ENCODE results near the gene ST8SIA2. TPM values are rescaled to one million over a fixed set of nuclear protein-coding genes. Genes with fewer than 3 reads are reported as not detected.
"Not testable (repeated sequence)": the region's sequence is repeated elsewhere in the genome, so short reads cannot be mapped to it uniquely, and the experiment has no call there.

Gene ST8SIA2
- total RNA-seq, 2 experiments from 2014 or later: not detected

GRCh38 chr15:92460023-92460422 lies 66.3 kb downstream of the ST8SIA2 start:
- DNase-seq (no peak), ATAC-seq (no peak)
- CTCF ChIA-PET: no interaction called here
- Mint-ChIP-seq H3K4me3 (no peak overlapping the region), H3K9me3 (ENCODE audit: low read depth) (no peaks in the 10 kb centered on the region), H3K4me1 (no peaks in the 10 kb centered on the region), H3K36me3 (no peaks in the 10 kb centered on the region), H3K27me3 (peaks cover 13% of the 10 kb centered on the region), H3K27ac (no peak overlapping the region)

GRCh38 chr15:92462424-92463125 lies 68.9 kb downstream of the ST8SIA2 start:
- no peaks in the 10 kb centered on the region for H3K4me1 Mint-ChIP-seq
- no peak for DNase-seq
- H3K36me3 Mint-ChIP-seq: no peaks in the 10 kb centered on the region
- H3K9me3 Mint-ChIP-seq (ENCODE audit: low read depth): no peaks in the 10 kb centered on the region
- H3K27ac Mint-ChIP-seq: no peak overlapping the region
- peaks cover 13% of the 10 kb centered on the region for H3K27me3 Mint-ChIP-seq
- no peak for ATAC-seq
- no peak overlapping the region for H3K4me3 Mint-ChIP-seq
- CTCF ChIA-PET: no interaction called here

- Mint-ChIP-seq H3K27me3 (peaks cover 10% of the 10 kb centered on the region), H3K27ac (no peak overlapping the region), H3K4me1 (no peaks in the 10 kb centered on the region), H3K36me3 (no peaks in the 10 kb centered on the region), H3K9me3 (ENCODE audit: low read depth) (no peaks in the 10 kb centered on the region), H3K4me3 (no peak overlapping the region)
- no peak for DNase-seq
- CTCF ChIA-PET: no interaction called here
- ATAC-seq: no peak
Measured at GRCh38 chr15:92463352-92463751, 69.7 kb downstream of the ST8SIA2 start.

DNA sequence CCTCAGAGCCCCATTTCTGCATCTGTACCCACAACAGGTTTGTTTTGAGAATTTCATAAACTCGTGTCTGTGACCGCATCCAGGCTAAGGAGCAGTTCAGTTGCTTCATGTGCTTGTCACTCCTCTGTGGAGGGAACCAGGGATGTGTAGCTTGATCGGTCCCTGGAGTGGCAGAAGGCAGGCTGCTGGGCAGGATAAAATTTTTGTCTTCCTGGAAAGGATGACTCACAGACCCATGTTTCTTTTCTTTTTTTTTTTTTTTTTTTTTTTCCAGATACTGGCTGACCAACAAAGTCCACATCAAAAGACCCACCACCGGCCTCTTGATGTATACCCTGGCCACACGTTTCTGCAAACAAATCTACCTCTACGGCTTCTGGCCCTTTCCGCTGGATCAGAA lies 70.1 kb downstream of the ST8SIA2 start:
- H3K36me3 Mint-ChIP-seq: no peaks in the 10 kb centered on the region
- DNase-seq: no peak
- no peaks in the 10 kb centered on the region for H3K9me3 Mint-ChIP-seq (ENCODE audit: low read depth)
- CTCF ChIA-PET: no interaction called here
- no peaks in the 10 kb centered on the region for H3K4me1 Mint-ChIP-seq
- no peak for ATAC-seq
- no peak overlapping the region for H3K4me3 Mint-ChIP-seq
- H3K27me3 Mint-ChIP-seq: peaks cover 10% of the 10 kb centered on the region
- no peak overlapping the region for H3K27ac Mint-ChIP-seq

DNA sequence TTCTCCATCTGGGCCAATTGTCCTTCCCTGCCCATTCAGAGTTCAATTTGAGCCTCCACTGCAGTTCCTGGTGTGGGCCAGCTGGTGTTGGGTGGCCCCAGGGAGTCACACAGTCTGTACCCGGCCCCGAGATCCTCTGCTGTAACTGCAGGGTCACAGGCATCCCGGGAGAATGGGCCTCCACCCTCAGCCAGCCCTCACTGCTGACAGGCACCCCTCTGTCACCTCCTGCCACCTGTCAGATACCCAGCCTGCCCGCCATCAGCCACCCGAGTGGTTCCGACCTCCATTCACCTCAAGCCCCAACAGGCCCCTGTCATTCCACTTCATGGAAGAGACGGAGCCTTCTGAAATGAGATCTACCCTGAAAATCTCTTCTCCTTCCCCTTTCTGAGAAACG lies 73.2 kb downstream of the ST8SIA2 start:
- ATAC-seq (no peak), DNase-seq (no peak)
- Mint-ChIP-seq H3K27me3 (peaks cover 7% of the 10 kb centered on the region), H3K9me3 (ENCODE audit: low read depth) (no peaks in the 10 kb centered on the region), H3K27ac (no peak overlapping the region), H3K4me3 (no peak overlapping the region), H3K36me3 (no peaks in the 10 kb centered on the region), H3K4me1 (no peaks in the 10 kb centered on the region)
- CTCF ChIA-PET: no interaction called here

GRCh38 chr15:92467245-92467644 lies 73.6 kb downstream of the ST8SIA2 start:
- no peaks in the 10 kb centered on the region for H3K4me1 Mint-ChIP-seq
- ATAC-seq: no peak
- no peaks in the 10 kb centered on the region for H3K36me3 Mint-ChIP-seq
- H3K4me3 Mint-ChIP-seq: no peak overlapping the region
- no peak for DNase-seq
- no peaks in the 10 kb centered on the region for H3K9me3 Mint-ChIP-seq (ENCODE audit: low read depth)
- CTCF ChIA-PET: no interaction called here
- H3K27ac Mint-ChIP-seq: no peak overlapping the region
- H3K27me3 Mint-ChIP-seq: peaks cover 7% of the 10 kb centered on the region

DNA sequence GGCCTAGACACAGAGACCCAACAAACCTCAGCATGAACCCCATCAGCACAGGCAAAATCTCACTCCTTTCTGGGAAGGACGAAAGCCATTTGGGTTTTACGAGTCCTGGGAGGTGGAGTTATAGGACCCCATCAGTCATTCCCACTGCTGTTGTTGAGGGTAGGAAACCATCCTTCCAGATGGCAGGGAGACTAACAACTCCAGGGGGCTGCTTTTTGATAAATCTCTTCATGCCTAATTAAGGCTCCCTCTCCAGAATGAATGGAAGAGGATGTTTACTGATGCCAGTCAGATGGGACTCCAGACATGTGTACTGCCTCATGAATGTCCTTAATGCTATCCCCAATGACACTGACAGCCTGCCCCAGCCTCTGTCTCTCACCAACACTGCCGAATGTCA lies 75.3 kb downstream of the ST8SIA2 start:
- Mint-ChIP-seq H3K27me3 (peaks cover 3% of the 10 kb centered on the region), H3K4me3 (no peak overlapping the region), H3K27ac (no peak overlapping the region), H3K9me3 (ENCODE audit: low read depth) (no peaks in the 10 kb centered on the region), H3K36me3 (no peaks in the 10 kb centered on the region), H3K4me1 (no peaks in the 10 kb centered on the region)
- DNase-seq (no peak), ATAC-seq (no peak)
- CTCF ChIA-PET: no interaction called here

DNA sequence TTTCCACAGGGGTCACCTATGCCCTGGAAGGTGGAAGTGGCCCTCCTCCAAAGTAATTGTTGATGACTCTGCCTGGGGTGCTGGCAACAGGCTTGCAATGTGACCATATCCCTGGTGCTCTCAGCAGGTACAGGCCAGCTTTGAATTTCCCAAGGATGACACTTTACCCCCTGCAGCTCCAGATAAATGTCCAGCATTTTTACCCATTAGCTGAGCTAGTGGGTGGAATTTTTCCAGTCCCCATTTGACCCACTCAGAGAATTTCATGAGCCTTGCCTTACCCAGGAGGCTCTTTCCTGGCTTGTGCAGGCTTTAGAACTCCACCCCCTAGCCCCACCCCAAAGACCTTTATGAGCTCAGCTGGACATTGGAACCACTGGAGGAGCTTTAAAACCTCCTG lies 77.6 kb downstream of the ST8SIA2 start:
- H3K4me1 Mint-ChIP-seq: no peaks in the 10 kb centered on the region
- H3K36me3 Mint-ChIP-seq: no peaks in the 10 kb centered on the region
- no peak for ATAC-seq
- H3K4me3 Mint-ChIP-seq: no peak overlapping the region
- CTCF ChIA-PET: no interaction called here
- no peak for DNase-seq
- H3K27me3 Mint-ChIP-seq: peaks cover 3% of the 10 kb centered on the region
- H3K27ac Mint-ChIP-seq: no peak overlapping the region
- H3K9me3 Mint-ChIP-seq (ENCODE audit: low read depth): no peaks in the 10 kb centered on the region

DNA sequence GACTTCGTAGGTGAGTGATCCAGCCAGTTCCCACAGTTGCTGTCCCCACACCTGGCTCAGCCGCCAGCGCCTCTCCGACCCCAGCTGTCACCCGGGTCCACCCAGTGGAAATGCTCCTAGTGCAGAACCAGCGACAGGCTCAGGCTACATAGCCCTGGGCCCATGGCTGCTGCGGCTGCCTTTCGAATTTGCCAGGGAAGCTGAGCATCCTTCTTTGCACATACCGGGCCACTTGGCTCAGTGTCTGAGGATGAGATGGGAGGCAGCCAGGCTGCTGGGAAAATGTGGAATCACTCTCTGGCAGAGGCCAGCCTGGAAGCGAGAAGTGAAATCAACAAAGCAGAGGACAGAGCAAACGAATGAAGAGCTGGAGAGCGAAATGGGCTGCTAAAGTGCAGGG lies 80.1 kb downstream of the ST8SIA2 start:
- CTCF ChIA-PET: no interaction called here
- Mint-ChIP-seq H3K9me3 (ENCODE audit: low read depth) (no peaks in the 10 kb centered on the region), H3K4me3 (no peak overlapping the region), H3K36me3 (no peaks in the 10 kb centered on the region), H3K27ac (no peak overlapping the region), H3K27me3 (peaks cover 9% of the 10 kb centered on the region), H3K4me1 (no peaks in the 10 kb centered on the region)
- ATAC-seq (no peak), DNase-seq (peak; percentile 11)

GRCh38 chr15:92479730-92480129 lies 86.0 kb downstream of the ST8SIA2 start:
- H3K4me1 Mint-ChIP-seq; DNase-seq; ATAC-seq; H3K9me3 Mint-ChIP-seq (ENCODE audit: low read depth); H3K27ac Mint-ChIP-seq; CTCF ChIA-PET; H3K4me3 Mint-ChIP-seq; H3K36me3 Mint-ChIP-seq: not testable (repeated sequence)
- H3K27me3 Mint-ChIP-seq: peaks cover 14% of the 10 kb centered on the region

GRCh38 chr15:92480361-92480760 lies 86.7 kb downstream of the ST8SIA2 start:
- Mint-ChIP-seq H3K27ac (no peak overlapping the region), H3K4me1 (no peaks in the 10 kb centered on the region), H3K9me3 (ENCODE audit: low read depth) (no peaks in the 10 kb centered on the region), H3K27me3 (peaks cover 15% of the 10 kb centered on the region), H3K36me3 (no peaks in the 10 kb centered on the region), H3K4me3 (no peak overlapping the region)
- ATAC-seq: no peak
- CTCF ChIA-PET: no interaction called here
- no peak for DNase-seq

GRCh38 chr15:92485441-92485840 lies 91.8 kb downstream of the ST8SIA2 start:
- Mint-ChIP-seq H3K4me1 (no peaks in the 10 kb centered on the region), H3K4me3 (no peak overlapping the region), H3K9me3 (ENCODE audit: low read depth) (no peaks in the 10 kb centered on the region), H3K27me3 (peaks cover 13% of the 10 kb centered on the region), H3K36me3 (no peaks in the 10 kb centered on the region), H3K27ac (no peak overlapping the region)
- ATAC-seq (no peak), DNase-seq (no peak)
- CTCF ChIA-PET: no interaction called here

GRCh38 chr15:92492551-92493115 lies 99.0 kb downstream of the ST8SIA2 start:
- DNase-seq (no peak), ATAC-seq (no peak)
- H3K9me3 Mint-ChIP-seq (ENCODE audit: low read depth): no peaks in the 10 kb centered on the region
- no peak overlapping the region for H3K27ac Mint-ChIP-seq
- H3K27me3 Mint-ChIP-seq: peaks cover 9% of the 10 kb centered on the region
- CTCF ChIA-PET: no interaction called here
- H3K4me1 Mint-ChIP-seq: no peaks in the 10 kb centered on the region
- no peak overlapping the region for H3K4me3 Mint-ChIP-seq
- no peaks in the 10 kb centered on the region for H3K36me3 Mint-ChIP-seq

GRCh38 chr15:92494806-92495336 lies 101.2 kb downstream of the ST8SIA2 start:
- Mint-ChIP-seq H3K27me3 (peaks cover 9% of the 10 kb centered on the region), H3K9me3 (ENCODE audit: low read depth) (no peaks in the 10 kb centered on the region), H3K27ac (no peak overlapping the region), H3K4me3 (no peak overlapping the region), H3K4me1 (no peaks in the 10 kb centered on the region), H3K36me3 (no peaks in the 10 kb centered on the region)
- CTCF ChIA-PET: no interaction called here
- ATAC-seq (no peak), DNase-seq (no peak)
